ENCODE measurements around the gene C16orf87. TPM values are rescaled to one million over a fixed set of nuclear protein-coding genes. Genes with fewer than 3 reads are reported as not detected.

Gene C16orf87
- total and polyA plus RNA-seq, 2 donors (not counting 1 experiment from before 2014, with no cell fraction given): 3.4 to 11.3 TPM

DNA sequence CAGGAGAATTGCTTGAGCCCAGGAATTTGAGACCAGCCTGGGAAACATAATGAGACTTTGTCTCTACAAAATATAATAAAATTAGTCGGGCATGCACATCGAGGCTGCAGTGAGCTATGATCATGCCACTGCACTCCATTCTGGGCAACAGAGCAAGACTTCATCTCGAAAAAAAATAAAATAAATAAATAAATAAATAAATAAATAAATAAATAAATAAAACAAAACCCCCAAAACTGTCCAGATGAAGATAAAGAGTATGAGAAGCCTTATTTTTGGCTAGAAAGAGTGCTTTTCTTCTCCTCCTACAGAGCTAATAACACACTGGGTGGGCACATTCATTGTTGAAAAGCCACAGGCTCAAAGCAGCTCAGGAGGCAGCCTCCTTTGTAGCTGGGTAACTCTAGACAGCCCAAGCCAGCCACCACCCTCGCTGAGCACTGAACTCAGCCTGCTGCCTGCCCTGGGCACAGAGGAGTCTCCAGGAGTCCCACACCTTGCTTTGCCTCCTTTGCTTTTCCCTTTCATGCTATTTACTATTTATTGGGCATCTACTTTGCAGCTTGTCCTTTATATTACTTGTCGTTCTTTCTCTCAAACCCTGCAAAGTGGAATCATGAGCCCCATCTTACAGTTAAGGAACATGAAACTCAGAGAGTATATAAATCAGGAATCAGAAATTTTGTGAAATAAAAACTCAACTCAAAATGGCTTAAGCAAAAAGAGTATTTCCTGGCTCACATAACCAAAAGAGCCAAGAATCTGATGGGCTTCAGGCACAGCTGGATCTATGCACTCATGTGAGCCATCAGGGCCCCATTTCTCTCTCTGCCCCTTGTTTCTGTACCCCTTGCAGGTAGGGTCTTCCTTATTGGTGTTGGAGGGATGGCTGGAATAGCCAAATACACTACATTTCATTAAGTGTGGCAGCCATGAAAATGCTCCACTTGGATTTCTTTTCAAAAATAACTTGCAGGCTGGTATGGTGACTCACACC lies 18.1 kb upstream of the C16orf87 start:
- POLR2A ChIA-PET: no interaction called here

More for the DNA sequence above, 18.1 kb upstream of the C16orf87 start:
- no peak overlapping the region for H3K4me3 ChIP-seq (ENCODE audit: control extremely low read depth in 1 of 5, extremely low read depth in 1 of 5, insufficient read depth in 1 of 5, low read depth in 2 of 5, low read length in 4 of 5)
- CTCF ChIA-PET: no interaction called here
- Mint-ChIP-seq H3K4me3 (no peak overlapping the region), H3K27me3 (no peaks in the 10 kb centered on the region), H3K9me3 (ENCODE audit: insufficient read depth) (no peaks in the 10 kb centered on the region), H3K27ac (no peak overlapping the region), H3K4me1 (peaks cover 16% of the 10 kb centered on the region)
- peaks cover 6 to 20% of the 10 kb centered on the region in 2 donors for H3K4me1 ChIP-seq (ENCODE audit: control insufficient read depth in 2 of 2, insufficient read depth in 2 of 2, low read length in 2 of 2)
- no peaks in the 10 kb centered on the region for H3K27me3 ChIP-seq (replicated peaks in 1 of 4; ENCODE audit: control extremely low read depth in 1 of 4, control insufficient read depth in 3 of 4, insufficient read depth in 4 of 4, low read length in 3 of 4)
- H2AFZ ChIP-seq (ENCODE audit: insufficient read depth, low read depth, low read length, poor library complexity, severe bottlenecking): no peak overlapping the region
- H4K20me1 ChIP-seq (ENCODE audit: control insufficient read depth, insufficient read depth, low read length, poor library complexity, severe bottlenecking): no peaks in the 10 kb centered on the region
- H3K79me2 ChIP-seq (ENCODE audit: control insufficient read depth, insufficient read depth, low read length): no peaks in the 10 kb centered on the region
- TF ChIP-seq, protein P1, sequence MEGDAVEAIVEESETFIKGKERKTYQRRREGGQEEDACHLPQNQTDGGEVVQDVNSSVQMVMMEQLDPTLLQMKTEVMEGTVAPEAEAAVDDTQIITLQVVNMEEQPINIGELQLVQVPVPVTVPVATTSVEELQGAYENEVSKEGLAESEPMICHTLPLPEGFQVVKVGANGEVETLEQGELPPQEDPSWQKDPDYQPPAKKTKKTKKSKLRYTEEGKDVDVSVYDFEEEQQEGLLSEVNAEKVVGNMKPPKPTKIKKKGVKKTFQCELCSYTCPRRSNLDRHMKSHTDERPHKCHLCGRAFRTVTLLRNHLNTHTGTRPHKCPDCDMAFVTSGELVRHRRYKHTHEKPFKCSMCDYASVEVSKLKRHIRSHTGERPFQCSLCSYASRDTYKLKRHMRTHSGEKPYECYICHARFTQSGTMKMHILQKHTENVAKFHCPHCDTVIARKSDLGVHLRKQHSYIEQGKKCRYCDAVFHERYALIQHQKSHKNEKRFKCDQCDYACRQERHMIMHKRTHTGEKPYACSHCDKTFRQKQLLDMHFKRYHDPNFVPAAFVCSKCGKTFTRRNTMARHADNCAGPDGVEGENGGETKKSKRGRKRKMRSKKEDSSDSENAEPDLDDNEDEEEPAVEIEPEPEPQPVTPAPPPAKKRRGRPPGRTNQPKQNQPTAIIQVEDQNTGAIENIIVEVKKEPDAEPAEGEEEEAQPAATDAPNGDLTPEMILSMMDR (IDR thresholded peaks at IDR 0.05): no peak
- no peak for TF ChIP-seq EZH2 (IDR thresholded peaks at IDR 0.05; ENCODE audit: borderline replicate concordance, insufficient read depth, low read depth, low read length, poor library complexity, severe bottlenecking)
- WGBS (ENCODE audit: insufficient coverage): 90% methylated on average over 1 of the region's 5 CpGs
- H3K36me3 ChIP-seq (replicated peaks in 1 of 2; ENCODE audit: control extremely low read depth in 1 of 2, control insufficient read depth in 1 of 2, extremely low read depth in 1 of 2, insufficient read depth in 2 of 2, low read length in 1 of 2): no peaks in the 10 kb centered on the region
- H3K27ac ChIP-seq (ENCODE audit: low read length in 2 of 2): no peak overlapping the region
- peaks cover 0 to 3% (median 0%) of the 10 kb centered on the region in 3 donors for H3K9me3 ChIP-seq (ENCODE audit: control extremely low read depth in 1 of 3, control insufficient read depth in 2 of 3, insufficient read depth in 1 of 3, low read length in 2 of 3)
- intact Hi-C loops (cut with micrococcal nuclease): no loop called here
- no peak for DNase-seq
- no peak overlapping the region for H3K9ac ChIP-seq (ENCODE audit: low read length)
- no peak overlapping the region for H3K4me2 ChIP-seq (replicated peaks; ENCODE audit: low read depth, low read length, poor library complexity, severe bottlenecking)
- no peak for ATAC-seq (ENCODE audit: low read depth)

Measured in B cell (primary cell).